GM20000 (cell line): Measurements from ENCODE around the gene PRKAR2B.
A peak's percentile ranks its signal among the peaks of the same experiment; 100 is the strongest.

Source experiments
- DNase-seq: peaks from one replicate; pipeline ENCODE4 v3.0.0; 2012; ENCODE audit warnings: low spot score
- CTCF ChIP-seq: IDR thresholded peaks from 2 replicates; pipeline ENCODE4 v1.5.1; 2012; ENCODE audit warnings: mild to moderate bottlenecking, control low read depth; ENCODE audit errors: extremely low read depth, missing control alignments

The PRKAR2B gene

GRCh38 chr7:107044347-107045194 lies at the start of gene PRKAR2B:
TSS of gene PRKAR2B (plus strand) at chr7:107044705. CDS start at chr7:107044908, 203 bp downstream.
- DNase-seq, result peak; percentile 91
- TF ChIP-seq CTCF, result no peak

- no peak for DNase-seq
- no peak for TF ChIP-seq CTCF
These were observed 49.7 kb upstream of the PRKAR2B start for GRCh38 chr7:106994833-106995232.

GRCh38 chr7:106997487-106998271 lies 46.8 kb upstream of the PRKAR2B start:
- TF ChIP-seq CTCF, result no peak
- no peak for DNase-seq

- TF ChIP-seq CTCF, result no peak
- no peak for DNase-seq
These were observed 45.5 kb upstream of the PRKAR2B start for GRCh38 chr7:106999023-106999422.

- DNase-seq, result no peak
- no peak for TF ChIP-seq CTCF
These were observed 43.0 kb upstream of the PRKAR2B start for GRCh38 chr7:107001490-107001889.

GRCh38 chr7:107002126-107002525 lies 42.4 kb upstream of the PRKAR2B start:
- TF ChIP-seq CTCF, result no peak
- no peak for DNase-seq

GRCh38 chr7:107002529-107002998 lies 41.9 kb upstream of the PRKAR2B start:
- DNase-seq, result no peak

More at GRCh38 chr7:107002529-107002998, 41.9 kb upstream of the PRKAR2B start:
- TF ChIP-seq CTCF, result no peak
